K562 (cell line): ENCODE measurements around the gene PFN3. TPM values are rescaled to one million over a fixed set of nuclear protein-coding genes. Genes with fewer than 3 reads are reported as not detected.

Experiments used
- CREBBP ChIP-seq: IDR thresholded peaks from one replicate; pipeline ENCODE4 v1.6.1; 2012; ENCODE audit warnings: low read depth, mild to moderate bottlenecking, control low read depth, inconsistent platforms, low read length
- EGR1 ChIP-seq: fragments of 450-650 bp; conservative IDR thresholded peaks from 2 replicates; pipeline ENCODE4 v1.6.1; 2017; ENCODE audit warnings: mild to moderate bottlenecking
- KAT8 ChIP-seq: fragments of 450-650 bp; IDR thresholded peaks from 2 replicates; pipeline ENCODE4 v1.6.1; 2016; ENCODE audit warnings: low read depth, mild to moderate bottlenecking
- MTF1 ChIP-seq: fragments of 250-450 bp; sonication (Bioruptor Pico); IDR thresholded peaks from 2 replicates; pipeline ENCODE4 v1.9.0; 2021; ENCODE audit warnings: moderate library complexity, mild to moderate bottlenecking, inconsistent platforms, borderline replicate concordance
- PHB2 ChIP-seq: fragments of 450-650 bp; IDR thresholded peaks from 2 replicates; pipeline ENCODE4 v1.6.1; 2017; ENCODE audit warnings: low read depth
- PHF20 ChIP-seq: fragments of 450-650 bp; IDR thresholded peaks from 2 replicates; pipeline ENCODE4 v1.6.1; 2018; ENCODE audit not compliant: partially characterized antibody
- SMAD2 ChIP-seq: fragments of 150-350 bp; IDR thresholded peaks from 2 replicates; pipeline ENCODE4 v1.6.1; 2014; ENCODE audit warnings: low read depth, mild to moderate bottlenecking, low read length
- TGIF2 ChIP-seq: sonication (generic); formaldehyde crosslinking; IDR thresholded peaks from 2 replicates; pipeline ENCODE4 v1.8.1; 2022; ENCODE audit warnings: mild to moderate bottlenecking, missing genetic modification reagents, moderate library complexity
- ZC3H4 ChIP-seq: sonication (generic); formaldehyde crosslinking; IDR thresholded peaks from 2 replicates; pipeline ENCODE4 v1.9.0; 2021; ENCODE audit warnings: missing genetic modification reagents, borderline replicate concordance
- ZNF436 ChIP-seq: fragments of 250-450, 450-650 bp; sonication (Bioruptor Pico); formaldehyde crosslinking; IDR thresholded peaks from 2 replicates; pipeline ENCODE4 v1.7.0; 2020; ENCODE audit warnings: mild to moderate bottlenecking
- polyA plus RNA-seq, 8 experiments: library from polyadenylated mRNA; depleted of rRNA in 4 of 8; stranded (reverse) in 5 of 8; unstranded in 3 of 8; fragments of >200 nt; fragmentation: Nextera tagmentation in 2 of 8; fragmentation: Illumina TruSeq in 1 of 8; extraction: Ambion mirVana in 2 of 8; extraction: Trizol in 1 of 8; gene quantifications; 2 replicates each; pipeline versions ENCODE4 v1.2.1 to v1.2.3, GENCODE V29; 2011 to 2014; ENCODE audit warnings: inconsistent platforms in 1 of 8, missing spikeins in 1 of 8
- total RNA-seq, 7 experiments: library from RNA; depleted of rRNA in 6 of 7; stranded (reverse); fragments of >200 nt in 6 of 7; fragmentation: Illumina TruSeq in 2 of 7; extraction: Trizol in 2 of 7; gene quantifications; 2 replicates each; pipeline versions ENCODE4 v1.2.1 to v1.2.3, GENCODE V29; 2011 to 2021; ENCODE audit warnings: low replicate concordance in 1 of 7
- TF ChIP-seq, protein P1 (sequence below): fragments of 450-650 bp; IDR thresholded peaks from 2 replicates; pipeline ENCODE4 v1.6.1; 2016; ENCODE audit warnings: mild to moderate bottlenecking, moderate library complexity
- TF ChIP-seq, protein P2 (sequence below): fragments of 200-800 bp; sonication (Bioruptor generic); IDR thresholded peaks from 2 replicates; pipeline ENCODE4 v1.6.1; 2017; ENCODE audit warnings: missing genetic modification characterization, missing compliant biosample characterization
- TF ChIP-seq, protein P3 (sequence below), 3 experiments: fragments of 200-800 bp in 1 of 3; sonication (Bioruptor generic) in 1 of 3; sonication (generic) in 1 of 3; formaldehyde crosslinking in 1 of 3; IDR thresholded peaks; 2 replicates each; pipeline versions ENCODE4 v1.6.1 to v1.8.0; 2016 to 2022; ENCODE audit warnings: mild to moderate bottlenecking in 2 of 3, missing compliant biosample characterization in 2 of 3, missing genetic modification characterization in 2 of 3, missing genetic modification reagents in 1 of 3

PFN3 gene
- total and polyA plus RNA-seq, 9 of the 15 experiments (the other 6 are each of a cell fraction or from before 2014, with no cell fraction given), result not detected

DNA sequence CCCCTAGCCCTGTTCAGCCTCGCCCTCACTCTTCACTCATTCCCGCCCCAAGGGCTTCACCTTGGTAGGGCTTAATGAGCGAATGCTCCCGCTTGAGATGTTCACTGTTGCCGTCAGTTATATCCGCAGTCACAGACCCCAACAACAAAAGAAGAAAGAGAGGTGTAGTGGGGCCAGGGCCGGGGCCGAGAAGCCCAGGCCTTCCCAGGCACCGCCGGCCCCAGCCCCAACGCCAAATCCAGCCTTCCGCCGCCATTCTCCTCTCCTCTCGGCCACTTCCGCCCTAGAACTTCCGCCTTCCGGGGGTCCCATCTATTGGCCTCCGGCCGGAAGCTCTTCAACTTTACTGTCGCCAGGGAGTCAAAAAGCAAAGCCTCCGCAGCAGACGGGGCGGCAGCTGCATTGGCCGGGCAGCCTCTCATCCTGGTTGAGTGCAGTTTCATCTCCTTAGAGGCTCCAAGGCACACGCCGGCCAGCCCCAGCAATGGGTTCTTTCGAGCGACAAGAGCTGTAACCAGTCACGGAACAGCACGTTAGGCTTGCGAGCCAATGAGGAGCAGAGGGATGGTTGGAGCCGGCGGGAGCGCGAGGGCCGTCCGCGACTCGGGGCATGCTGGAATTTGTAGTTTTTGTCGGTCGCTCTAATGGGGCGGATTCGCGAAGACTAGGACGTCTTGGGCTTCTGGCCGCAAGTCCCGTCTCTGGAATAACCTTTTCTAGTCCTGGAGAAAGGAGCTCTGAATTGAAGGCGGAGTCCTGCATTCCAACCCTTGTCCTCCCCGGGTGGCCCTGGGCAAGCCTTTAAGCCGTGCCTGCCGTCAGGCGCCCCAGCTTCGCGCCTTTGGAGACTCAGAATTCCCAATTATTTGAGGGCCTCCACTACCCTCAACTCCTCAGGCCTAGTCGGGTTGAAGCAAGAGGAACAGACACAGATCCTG, 48.8 kb downstream of the PFN3 start, which contains the start of gene LMAN2 (continued):
- TF ChIP-seq, protein P1, sequence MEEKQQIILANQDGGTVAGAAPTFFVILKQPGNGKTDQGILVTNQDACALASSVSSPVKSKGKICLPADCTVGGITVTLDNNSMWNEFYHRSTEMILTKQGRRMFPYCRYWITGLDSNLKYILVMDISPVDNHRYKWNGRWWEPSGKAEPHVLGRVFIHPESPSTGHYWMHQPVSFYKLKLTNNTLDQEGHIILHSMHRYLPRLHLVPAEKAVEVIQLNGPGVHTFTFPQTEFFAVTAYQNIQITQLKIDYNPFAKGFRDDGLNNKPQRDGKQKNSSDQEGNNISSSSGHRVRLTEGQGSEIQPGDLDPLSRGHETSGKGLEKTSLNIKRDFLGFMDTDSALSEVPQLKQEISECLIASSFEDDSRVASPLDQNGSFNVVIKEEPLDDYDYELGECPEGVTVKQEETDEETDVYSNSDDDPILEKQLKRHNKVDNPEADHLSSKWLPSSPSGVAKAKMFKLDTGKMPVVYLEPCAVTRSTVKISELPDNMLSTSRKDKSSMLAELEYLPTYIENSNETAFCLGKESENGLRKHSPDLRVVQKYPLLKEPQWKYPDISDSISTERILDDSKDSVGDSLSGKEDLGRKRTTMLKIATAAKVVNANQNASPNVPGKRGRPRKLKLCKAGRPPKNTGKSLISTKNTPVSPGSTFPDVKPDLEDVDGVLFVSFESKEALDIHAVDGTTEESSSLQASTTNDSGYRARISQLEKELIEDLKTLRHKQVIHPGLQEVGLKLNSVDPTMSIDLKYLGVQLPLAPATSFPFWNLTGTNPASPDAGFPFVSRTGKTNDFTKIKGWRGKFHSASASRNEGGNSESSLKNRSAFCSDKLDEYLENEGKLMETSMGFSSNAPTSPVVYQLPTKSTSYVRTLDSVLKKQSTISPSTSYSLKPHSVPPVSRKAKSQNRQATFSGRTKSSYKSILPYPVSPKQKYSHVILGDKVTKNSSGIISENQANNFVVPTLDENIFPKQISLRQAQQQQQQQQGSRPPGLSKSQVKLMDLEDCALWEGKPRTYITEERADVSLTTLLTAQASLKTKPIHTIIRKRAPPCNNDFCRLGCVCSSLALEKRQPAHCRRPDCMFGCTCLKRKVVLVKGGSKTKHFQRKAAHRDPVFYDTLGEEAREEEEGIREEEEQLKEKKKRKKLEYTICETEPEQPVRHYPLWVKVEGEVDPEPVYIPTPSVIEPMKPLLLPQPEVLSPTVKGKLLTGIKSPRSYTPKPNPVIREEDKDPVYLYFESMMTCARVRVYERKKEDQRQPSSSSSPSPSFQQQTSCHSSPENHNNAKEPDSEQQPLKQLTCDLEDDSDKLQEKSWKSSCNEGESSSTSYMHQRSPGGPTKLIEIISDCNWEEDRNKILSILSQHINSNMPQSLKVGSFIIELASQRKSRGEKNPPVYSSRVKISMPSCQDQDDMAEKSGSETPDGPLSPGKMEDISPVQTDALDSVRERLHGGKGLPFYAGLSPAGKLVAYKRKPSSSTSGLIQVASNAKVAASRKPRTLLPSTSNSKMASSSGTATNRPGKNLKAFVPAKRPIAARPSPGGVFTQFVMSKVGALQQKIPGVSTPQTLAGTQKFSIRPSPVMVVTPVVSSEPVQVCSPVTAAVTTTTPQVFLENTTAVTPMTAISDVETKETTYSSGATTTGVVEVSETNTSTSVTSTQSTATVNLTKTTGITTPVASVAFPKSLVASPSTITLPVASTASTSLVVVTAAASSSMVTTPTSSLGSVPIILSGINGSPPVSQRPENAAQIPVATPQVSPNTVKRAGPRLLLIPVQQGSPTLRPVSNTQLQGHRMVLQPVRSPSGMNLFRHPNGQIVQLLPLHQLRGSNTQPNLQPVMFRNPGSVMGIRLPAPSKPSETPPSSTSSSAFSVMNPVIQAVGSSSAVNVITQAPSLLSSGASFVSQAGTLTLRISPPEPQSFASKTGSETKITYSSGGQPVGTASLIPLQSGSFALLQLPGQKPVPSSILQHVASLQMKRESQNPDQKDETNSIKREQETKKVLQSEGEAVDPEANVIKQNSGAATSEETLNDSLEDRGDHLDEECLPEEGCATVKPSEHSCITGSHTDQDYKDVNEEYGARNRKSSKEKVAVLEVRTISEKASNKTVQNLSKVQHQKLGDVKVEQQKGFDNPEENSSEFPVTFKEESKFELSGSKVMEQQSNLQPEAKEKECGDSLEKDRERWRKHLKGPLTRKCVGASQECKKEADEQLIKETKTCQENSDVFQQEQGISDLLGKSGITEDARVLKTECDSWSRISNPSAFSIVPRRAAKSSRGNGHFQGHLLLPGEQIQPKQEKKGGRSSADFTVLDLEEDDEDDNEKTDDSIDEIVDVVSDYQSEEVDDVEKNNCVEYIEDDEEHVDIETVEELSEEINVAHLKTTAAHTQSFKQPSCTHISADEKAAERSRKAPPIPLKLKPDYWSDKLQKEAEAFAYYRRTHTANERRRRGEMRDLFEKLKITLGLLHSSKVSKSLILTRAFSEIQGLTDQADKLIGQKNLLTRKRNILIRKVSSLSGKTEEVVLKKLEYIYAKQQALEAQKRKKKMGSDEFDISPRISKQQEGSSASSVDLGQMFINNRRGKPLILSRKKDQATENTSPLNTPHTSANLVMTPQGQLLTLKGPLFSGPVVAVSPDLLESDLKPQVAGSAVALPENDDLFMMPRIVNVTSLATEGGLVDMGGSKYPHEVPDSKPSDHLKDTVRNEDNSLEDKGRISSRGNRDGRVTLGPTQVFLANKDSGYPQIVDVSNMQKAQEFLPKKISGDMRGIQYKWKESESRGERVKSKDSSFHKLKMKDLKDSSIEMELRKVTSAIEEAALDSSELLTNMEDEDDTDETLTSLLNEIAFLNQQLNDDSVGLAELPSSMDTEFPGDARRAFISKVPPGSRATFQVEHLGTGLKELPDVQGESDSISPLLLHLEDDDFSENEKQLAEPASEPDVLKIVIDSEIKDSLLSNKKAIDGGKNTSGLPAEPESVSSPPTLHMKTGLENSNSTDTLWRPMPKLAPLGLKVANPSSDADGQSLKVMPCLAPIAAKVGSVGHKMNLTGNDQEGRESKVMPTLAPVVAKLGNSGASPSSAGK, result peak; percentile 53
- TF ChIP-seq ZC3H4 (CRISPR knock-in tag), result no peak
- no peak for TF ChIP-seq SMAD2
- peak; percentile 81 for TF ChIP-seq KAT8
- no peak for TF ChIP-seq MTF1 (CRISPR knock-in tag)
- TF ChIP-seq PHF20, result peak; percentile 99
- TF ChIP-seq CREBBP, result no peak
- no peak for TF ChIP-seq TGIF2 (CRISPR knock-in tag)
- no peak; the same call in 1 of the 2 replicates for TF ChIP-seq ZNF436 (CRISPR knock-in tag)
- TF ChIP-seq PHB2, result no peak
- TF ChIP-seq, protein P2, sequence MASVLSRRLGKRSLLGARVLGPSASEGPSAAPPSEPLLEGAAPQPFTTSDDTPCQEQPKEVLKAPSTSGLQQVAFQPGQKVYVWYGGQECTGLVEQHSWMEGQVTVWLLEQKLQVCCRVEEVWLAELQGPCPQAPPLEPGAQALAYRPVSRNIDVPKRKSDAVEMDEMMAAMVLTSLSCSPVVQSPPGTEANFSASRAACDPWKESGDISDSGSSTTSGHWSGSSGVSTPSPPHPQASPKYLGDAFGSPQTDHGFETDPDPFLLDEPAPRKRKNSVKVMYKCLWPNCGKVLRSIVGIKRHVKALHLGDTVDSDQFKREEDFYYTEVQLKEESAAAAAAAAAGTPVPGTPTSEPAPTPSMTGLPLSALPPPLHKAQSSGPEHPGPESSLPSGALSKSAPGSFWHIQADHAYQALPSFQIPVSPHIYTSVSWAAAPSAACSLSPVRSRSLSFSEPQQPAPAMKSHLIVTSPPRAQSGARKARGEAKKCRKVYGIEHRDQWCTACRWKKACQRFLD (CRISPR knock-in tag), result peak; percentile 18; the same call in 1 of the 2 replicates
- TF ChIP-seq, protein P3, sequence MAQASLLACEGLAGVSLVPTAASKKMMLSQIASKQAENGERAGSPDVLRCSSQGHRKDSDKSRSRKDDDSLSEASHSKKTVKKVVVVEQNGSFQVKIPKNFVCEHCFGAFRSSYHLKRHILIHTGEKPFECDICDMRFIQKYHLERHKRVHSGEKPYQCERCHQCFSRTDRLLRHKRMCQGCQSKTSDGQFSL (CRISPR knock-in tag; IDR thresholded peaks at IDR 0.05), result no peak
- TF ChIP-seq, protein P3 (tag; IDR thresholded peaks at IDR 0.05), result no peak
- TF ChIP-seq EGR1, result no peak
